Measurements from ENCODE around the gene ACTG2. TPM values are rescaled to one million over a fixed set of nuclear protein-coding genes. Genes with fewer than 3 reads are reported as not detected.

Gene ACTG2
- total and polyA plus RNA-seq, 12 donors = 0.52 to 94.0 (median 2.9) TPM

GRCh38 chr2:73897934-73898333 is 5.1 kb downstream of the ACTG2 start:
- no peak for DNase-seq
- no peak overlapping the region for H3K4me3 ChIP-seq
- intact Hi-C loops (cut with DNase I) = no loop called here
- 65 to 86% (median 77%) methylated on average over 5 to 6 of the region's 6 CpGs for WGBS, 4 donors
- H3K4me1 ChIP-seq (replicated peaks in 1 of 2) = no peaks in the 10 kb centered on the region
- H3K27ac ChIP-seq = no peak overlapping the region
- H3K27me3 ChIP-seq = no peaks in the 10 kb centered on the region
- no peaks in the 10 kb centered on the region for H3K36me3 ChIP-seq (replicated peaks in 1 of 2)
- TF ChIP-seq CTCF (IDR thresholded peaks at IDR 0.05) = no peak
- no peak for TF ChIP-seq POLR2A (IDR thresholded peaks at IDR 0.05)
- no peaks in the 10 kb centered on the region for H3K9me3 ChIP-seq (replicated peaks in 1 of 3)

GRCh38 chr2:73899801-73900336 is 7.1 kb downstream of the ACTG2 start:
- Histone ChIP-seq H3K36me3 (replicated peaks in 1 of 2) (no peaks in the 10 kb centered on the region), H3K27me3 (no peaks in the 10 kb centered on the region), H3K27ac (no peak overlapping the region), H3K4me1 (replicated peaks in 1 of 2) (no peaks in the 10 kb centered on the region), H3K4me3 (no peak overlapping the region), H3K9me3 (replicated peaks in 1 of 3) (no peaks in the 10 kb centered on the region)
- WGBS, 4 donors = 83 to 92% (median 86%) methylated on average over 8 of the region's 8 CpGs
- TF ChIP-seq CTCF (IDR thresholded peaks at IDR 0.05) = no peak
- no peak for TF ChIP-seq POLR2A (IDR thresholded peaks at IDR 0.05)
- no peak for DNase-seq
- intact Hi-C loops (cut with DNase I) = no loop called here

GRCh38 chr2:73901143-73901542 is 8.3 kb downstream of the ACTG2 start:
- intact Hi-C loops (cut with DNase I) = no loop called here
- Histone ChIP-seq H3K4me3 (no peak overlapping the region), H3K27ac (no peak overlapping the region), H3K4me1 (replicated peaks in 1 of 2) (no peaks in the 10 kb centered on the region), H3K9me3 (replicated peaks in 1 of 3) (no peaks in the 10 kb centered on the region), H3K36me3 (replicated peaks in 1 of 2) (no peaks in the 10 kb centered on the region), H3K27me3 (no peaks in the 10 kb centered on the region)
- TF ChIP-seq POLR2A (IDR thresholded peaks at IDR 0.05) = no peak
- TF ChIP-seq CTCF (IDR thresholded peaks at IDR 0.05) = no peak
- WGBS, 4 donors = 84 to 91% (median 89%) methylated on average over 2 to 10 of the region's 10 CpGs
- no peak for DNase-seq

GRCh38 chr2:73902284-73902683 is 9.5 kb downstream of the ACTG2 start:
- Histone ChIP-seq H3K27ac (no peak overlapping the region), H3K27me3 (no peaks in the 10 kb centered on the region), H3K36me3 (replicated peaks in 1 of 2) (no peaks in the 10 kb centered on the region), H3K4me1 (replicated peaks in 1 of 2) (no peaks in the 10 kb centered on the region), H3K9me3 (replicated peaks in 1 of 3) (no peaks in the 10 kb centered on the region), H3K4me3 (no peak overlapping the region)
- intact Hi-C loops (cut with DNase I) = no loop called here
- no peak for DNase-seq
- WGBS, 4 donors = 77 to 83% (median 79%) methylated on average over 4 of the region's 4 CpGs
- TF ChIP-seq CTCF (IDR thresholded peaks at IDR 0.05) (no peak), POLR2A (IDR thresholded peaks at IDR 0.05) (no peak)

Measured in adrenal gland (tissue), 12 donors.